ENCODE measurements around the gene EIF1AD. TPM values are rescaled to one million over a fixed set of nuclear protein-coding genes. Genes with fewer than 3 reads are reported as not detected.
A peak's percentile ranks its signal among the peaks of the same experiment; 100 is the strongest.

The EIF1AD gene
- total and polyA plus RNA-seq, 2 experiments from 2014 or later, result 16.1 to 32.1 TPM

DNA sequence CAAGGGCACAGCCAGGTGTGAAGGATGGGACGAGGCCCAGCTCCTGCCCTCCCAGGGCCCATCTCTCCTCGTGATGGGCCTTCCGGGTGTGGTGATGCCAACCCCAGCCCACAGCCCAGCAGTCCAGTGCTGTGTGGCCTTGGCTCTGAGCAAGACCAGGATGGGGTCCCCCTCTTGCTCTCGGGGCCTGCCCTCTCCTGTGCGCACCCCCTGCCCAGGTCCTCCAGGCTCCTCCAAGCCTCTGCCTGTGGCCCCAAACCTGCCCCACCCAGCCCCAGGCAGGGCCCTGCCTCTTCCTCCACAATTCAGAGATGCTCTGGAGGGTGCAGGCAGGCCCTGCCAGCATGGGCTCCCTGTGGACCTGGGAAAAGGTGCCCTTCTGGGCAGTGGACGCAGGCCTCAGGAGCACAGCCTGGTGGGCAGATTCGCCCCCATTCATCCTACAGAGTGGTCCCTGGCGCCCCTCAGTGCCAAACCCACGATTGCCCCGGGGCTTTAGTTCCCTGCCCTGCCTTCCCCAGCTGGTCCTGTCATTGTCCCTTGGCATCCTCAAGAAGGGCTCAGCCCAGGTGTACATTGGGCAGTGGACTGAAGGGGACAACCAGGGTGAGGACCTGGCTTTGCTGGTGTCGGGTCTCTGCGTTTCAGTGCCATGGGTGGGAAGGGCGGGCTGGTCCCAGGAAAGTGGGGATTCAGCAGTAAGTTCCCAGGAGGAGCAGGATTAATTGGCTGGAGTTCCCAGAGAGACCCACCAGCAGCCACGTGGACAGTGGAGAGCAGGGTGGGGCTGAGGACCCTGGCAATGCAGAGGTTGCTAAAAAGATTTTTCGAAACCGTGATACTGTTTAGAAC, 19.8 kb downstream of the EIF1AD start:
- no peaks in the 10 kb centered on the region for H3K36me3 ChIP-seq (ENCODE audit: insufficient read depth)
- no peak overlapping the region for H2AFZ ChIP-seq
- H3F3A ChIP-seq (replicated peaks; ENCODE audit: low read depth), result no peaks in the 10 kb centered on the region
- DNase-seq (ENCODE audit: low spot score) (no peak), ATAC-seq (peak; percentile 30)
- Mint-ChIP-seq H3K4me1 (no peaks in the 10 kb centered on the region), H3K27ac (no peak overlapping the region), H3K36me3 (ENCODE audit: low read depth) (peaks cover 17% of the 10 kb centered on the region), H3K9me3 (no peaks in the 10 kb centered on the region; the same call in 2 of the 3 replicates), H3K4me3 (no peak overlapping the region), H3K27me3 (ENCODE audit: insufficient read depth, low read depth, poor library complexity) (peaks cover 20% of the 10 kb centered on the region)
- H3K79me2 ChIP-seq (replicated peaks; ENCODE audit: insufficient read depth), result no peaks in the 10 kb centered on the region
- no peaks in the 10 kb centered on the region for H3K9me2 ChIP-seq (ENCODE audit: insufficient read depth)
- no peak overlapping the region for H3K4me3 ChIP-seq
- H3K4me2 ChIP-seq, result no peak overlapping the region
- no peaks in the 10 kb centered on the region for H3K4me1 ChIP-seq (ENCODE audit: insufficient read depth)
- TF ChIP-seq, protein P1, sequence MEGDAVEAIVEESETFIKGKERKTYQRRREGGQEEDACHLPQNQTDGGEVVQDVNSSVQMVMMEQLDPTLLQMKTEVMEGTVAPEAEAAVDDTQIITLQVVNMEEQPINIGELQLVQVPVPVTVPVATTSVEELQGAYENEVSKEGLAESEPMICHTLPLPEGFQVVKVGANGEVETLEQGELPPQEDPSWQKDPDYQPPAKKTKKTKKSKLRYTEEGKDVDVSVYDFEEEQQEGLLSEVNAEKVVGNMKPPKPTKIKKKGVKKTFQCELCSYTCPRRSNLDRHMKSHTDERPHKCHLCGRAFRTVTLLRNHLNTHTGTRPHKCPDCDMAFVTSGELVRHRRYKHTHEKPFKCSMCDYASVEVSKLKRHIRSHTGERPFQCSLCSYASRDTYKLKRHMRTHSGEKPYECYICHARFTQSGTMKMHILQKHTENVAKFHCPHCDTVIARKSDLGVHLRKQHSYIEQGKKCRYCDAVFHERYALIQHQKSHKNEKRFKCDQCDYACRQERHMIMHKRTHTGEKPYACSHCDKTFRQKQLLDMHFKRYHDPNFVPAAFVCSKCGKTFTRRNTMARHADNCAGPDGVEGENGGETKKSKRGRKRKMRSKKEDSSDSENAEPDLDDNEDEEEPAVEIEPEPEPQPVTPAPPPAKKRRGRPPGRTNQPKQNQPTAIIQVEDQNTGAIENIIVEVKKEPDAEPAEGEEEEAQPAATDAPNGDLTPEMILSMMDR (conservative IDR thresholded peaks at IDR 0.05; ENCODE audit: low read depth in 2 of 2), result peak in 1 of 2 experiments; percentile 31; a peak in 1 of 4 replicates
- TF ChIP-seq STAT1 (IDR thresholded peaks at IDR 0.05; ENCODE audit: unreplicated experiment), result no peak
- no peaks in the 10 kb centered on the region for H3K27me3 ChIP-seq (ENCODE audit: insufficient read depth)
- H3K27ac ChIP-seq (ENCODE audit: low read depth), result no peak overlapping the region
- no peaks in the 10 kb centered on the region for H4K20me1 ChIP-seq (replicated peaks; ENCODE audit: insufficient read depth)

DNA sequence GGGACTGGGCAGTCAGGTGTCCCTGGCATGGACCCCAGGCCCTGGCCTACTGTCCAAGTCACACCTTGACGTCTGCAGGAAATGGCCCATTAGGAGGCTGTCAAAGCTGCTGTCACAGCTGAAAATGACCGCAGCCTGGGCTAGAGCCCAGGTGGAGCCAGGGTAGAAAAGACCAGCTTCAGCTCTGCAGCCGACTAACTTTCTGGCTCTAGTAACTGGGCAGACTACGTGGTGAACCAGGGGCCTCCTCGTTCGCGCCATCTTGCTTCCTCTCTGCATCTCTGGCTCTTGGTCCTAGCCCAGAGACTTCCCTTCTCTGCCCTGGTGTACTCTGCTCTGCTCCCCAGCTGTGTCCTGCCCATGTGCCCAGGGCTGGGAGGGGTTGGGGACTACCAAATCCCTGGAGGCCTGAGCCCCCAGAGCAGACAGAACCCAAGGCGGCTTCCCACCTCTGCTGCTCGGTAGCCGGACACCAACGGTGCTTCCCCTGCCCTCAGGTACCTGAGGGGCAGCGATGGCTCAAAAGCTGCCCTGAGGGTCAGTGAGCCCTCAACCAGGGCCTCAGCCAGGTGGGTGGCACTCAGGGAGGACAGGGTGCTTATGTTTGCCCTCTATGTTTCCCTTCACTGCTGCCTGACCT, 20.7 kb downstream of the EIF1AD start:
- Histone ChIP-seq H3K79me2 (replicated peaks; ENCODE audit: insufficient read depth) (no peaks in the 10 kb centered on the region), H3K36me3 (ENCODE audit: insufficient read depth) (no peaks in the 10 kb centered on the region), H3K9me2 (ENCODE audit: insufficient read depth) (no peaks in the 10 kb centered on the region), H4K20me1 (replicated peaks; ENCODE audit: insufficient read depth) (no peaks in the 10 kb centered on the region), H3K4me1 (ENCODE audit: insufficient read depth) (no peaks in the 10 kb centered on the region), H3F3A (replicated peaks; ENCODE audit: low read depth) (no peaks in the 10 kb centered on the region), H3K4me2 (no peak overlapping the region), H3K27ac (ENCODE audit: low read depth) (no peak overlapping the region), H3K4me3 (no peak overlapping the region), H2AFZ (no peak overlapping the region), H3K27me3 (ENCODE audit: insufficient read depth) (no peaks in the 10 kb centered on the region)
- ATAC-seq (no peak), DNase-seq (ENCODE audit: low spot score) (no peak)
- Mint-ChIP-seq H3K36me3 (ENCODE audit: low read depth) (peaks cover 23% of the 10 kb centered on the region), H3K27me3 (ENCODE audit: insufficient read depth, low read depth, poor library complexity) (peaks cover 23% of the 10 kb centered on the region), H3K9me3 (no peaks in the 10 kb centered on the region; the same call in 2 of the 3 replicates), H3K4me3 (no peak overlapping the region), H3K27ac (no peak overlapping the region), H3K4me1 (no peaks in the 10 kb centered on the region)
- TF ChIP-seq STAT1 (IDR thresholded peaks at IDR 0.05; ENCODE audit: unreplicated experiment), result no peak
- TF ChIP-seq, protein P1 (conservative IDR thresholded peaks at IDR 0.05; ENCODE audit: low read depth in 2 of 2), result no peak
- TF ChIP-seq, protein P2, sequence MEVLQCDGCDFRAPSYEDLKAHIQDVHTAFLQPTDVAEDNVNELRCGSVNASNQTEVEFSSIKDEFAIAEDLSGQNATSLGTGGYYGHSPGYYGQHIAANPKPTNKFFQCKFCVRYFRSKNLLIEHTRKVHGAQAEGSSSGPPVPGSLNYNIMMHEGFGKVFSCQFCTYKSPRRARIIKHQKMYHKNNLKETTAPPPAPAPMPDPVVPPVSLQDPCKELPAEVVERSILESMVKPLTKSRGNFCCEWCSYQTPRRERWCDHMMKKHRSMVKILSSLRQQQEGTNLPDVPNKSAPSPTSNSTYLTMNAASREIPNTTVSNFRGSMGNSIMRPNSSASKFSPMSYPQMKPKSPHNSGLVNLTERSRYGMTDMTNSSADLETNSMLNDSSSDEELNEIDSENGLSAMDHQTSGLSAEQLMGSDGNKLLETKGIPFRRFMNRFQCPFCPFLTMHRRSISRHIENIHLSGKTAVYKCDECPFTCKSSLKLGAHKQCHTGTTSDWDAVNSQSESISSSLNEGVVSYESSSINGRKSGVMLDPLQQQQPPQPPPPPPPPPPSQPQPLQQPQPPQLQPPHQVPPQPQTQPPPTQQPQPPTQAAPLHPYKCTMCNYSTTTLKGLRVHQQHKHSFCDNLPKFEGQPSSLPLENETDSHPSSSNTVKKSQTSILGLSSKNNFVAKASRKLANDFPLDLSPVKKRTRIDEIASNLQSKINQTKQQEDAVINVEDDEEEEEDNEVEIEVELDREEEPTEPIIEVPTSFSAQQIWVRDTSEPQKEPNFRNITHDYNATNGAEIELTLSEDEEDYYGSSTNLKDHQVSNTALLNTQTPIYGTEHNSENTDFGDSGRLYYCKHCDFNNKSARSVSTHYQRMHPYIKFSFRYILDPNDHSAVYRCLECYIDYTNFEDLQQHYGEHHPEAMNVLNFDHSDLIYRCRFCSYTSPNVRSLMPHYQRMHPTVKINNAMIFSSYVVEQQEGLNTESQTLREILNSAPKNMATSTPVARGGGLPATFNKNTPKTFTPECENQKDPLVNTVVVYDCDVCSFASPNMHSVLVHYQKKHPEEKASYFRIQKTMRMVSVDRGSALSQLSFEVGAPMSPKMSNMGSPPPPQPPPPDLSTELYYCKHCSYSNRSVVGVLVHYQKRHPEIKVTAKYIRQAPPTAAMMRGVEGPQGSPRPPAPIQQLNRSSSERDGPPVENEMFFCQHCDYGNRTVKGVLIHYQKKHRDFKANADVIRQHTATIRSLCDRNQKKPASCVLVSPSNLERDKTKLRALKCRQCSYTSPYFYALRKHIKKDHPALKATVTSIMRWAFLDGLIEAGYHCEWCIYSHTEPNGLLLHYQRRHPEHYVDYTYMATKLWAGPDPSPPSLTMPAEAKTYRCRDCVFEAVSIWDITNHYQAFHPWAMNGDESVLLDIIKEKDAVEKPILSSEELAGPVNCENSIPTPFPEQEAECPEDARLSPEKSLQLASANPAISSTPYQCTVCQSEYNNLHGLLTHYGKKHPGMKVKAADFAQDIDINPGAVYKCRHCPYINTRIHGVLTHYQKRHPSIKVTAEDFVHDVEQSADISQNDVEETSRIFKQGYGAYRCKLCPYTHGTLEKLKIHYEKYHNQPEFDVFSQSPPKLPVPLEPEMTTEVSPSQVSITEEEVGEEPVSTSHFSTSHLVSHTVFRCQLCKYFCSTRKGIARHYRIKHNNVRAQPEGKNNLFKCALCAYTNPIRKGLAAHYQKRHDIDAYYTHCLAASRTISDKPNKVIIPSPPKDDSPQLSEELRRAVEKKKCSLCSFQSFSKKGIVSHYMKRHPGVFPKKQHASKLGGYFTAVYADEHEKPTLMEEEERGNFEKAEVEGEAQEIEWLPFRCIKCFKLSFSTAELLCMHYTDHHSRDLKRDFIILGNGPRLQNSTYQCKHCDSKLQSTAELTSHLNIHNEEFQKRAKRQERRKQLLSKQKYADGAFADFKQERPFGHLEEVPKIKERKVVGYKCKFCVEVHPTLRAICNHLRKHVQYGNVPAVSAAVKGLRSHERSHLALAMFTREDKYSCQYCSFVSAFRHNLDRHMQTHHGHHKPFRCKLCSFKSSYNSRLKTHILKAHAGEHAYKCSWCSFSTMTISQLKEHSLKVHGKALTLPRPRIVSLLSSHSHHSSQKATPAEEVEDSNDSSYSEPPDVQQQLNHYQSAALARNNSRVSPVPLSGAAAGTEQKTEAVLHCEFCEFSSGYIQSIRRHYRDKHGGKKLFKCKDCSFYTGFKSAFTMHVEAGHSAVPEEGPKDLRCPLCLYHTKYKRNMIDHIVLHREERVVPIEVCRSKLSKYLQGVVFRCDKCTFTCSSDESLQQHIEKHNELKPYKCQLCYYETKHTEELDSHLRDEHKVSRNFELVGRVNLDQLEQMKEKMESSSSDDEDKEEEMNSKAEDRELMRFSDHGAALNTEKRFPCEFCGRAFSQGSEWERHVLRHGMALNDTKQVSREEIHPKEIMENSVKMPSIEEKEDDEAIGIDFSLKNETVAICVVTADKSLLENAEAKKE (CRISPR knock-in tag; IDR thresholded peaks at IDR 0.05), result no peak
- TF ChIP-seq, protein P3, sequence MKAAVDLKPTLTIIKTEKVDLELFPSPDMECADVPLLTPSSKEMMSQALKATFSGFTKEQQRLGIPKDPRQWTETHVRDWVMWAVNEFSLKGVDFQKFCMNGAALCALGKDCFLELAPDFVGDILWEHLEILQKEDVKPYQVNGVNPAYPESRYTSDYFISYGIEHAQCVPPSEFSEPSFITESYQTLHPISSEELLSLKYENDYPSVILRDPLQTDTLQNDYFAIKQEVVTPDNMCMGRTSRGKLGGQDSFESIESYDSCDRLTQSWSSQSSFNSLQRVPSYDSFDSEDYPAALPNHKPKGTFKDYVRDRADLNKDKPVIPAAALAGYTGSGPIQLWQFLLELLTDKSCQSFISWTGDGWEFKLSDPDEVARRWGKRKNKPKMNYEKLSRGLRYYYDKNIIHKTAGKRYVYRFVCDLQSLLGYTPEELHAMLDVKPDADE (IDR thresholded peaks at IDR 0.05), result no peak
- TF ChIP-seq JUNB (IDR thresholded peaks at IDR 0.05; ENCODE audit: unreplicated experiment), result no peak
- no peak for TF ChIP-seq CREB1 (CRISPR knock-in tag; IDR thresholded peaks at IDR 0.05; ENCODE audit: low read depth)
- TF ChIP-seq EZH2phosphoT487 (IDR thresholded peaks at IDR 0.05; ENCODE audit: unreplicated experiment), result no peak
